Measurements from ENCODE around the gene ZFAND2B. TPM values are rescaled to one million over a fixed set of nuclear protein-coding genes. Genes with fewer than 3 reads are reported as not detected.

The ZFAND2B gene
- polyA plus RNA-seq, 1 donor (not counting 4 experiments of a cell fraction or from before 2014, with no cell fraction given) = 23.2 TPM

DNA sequence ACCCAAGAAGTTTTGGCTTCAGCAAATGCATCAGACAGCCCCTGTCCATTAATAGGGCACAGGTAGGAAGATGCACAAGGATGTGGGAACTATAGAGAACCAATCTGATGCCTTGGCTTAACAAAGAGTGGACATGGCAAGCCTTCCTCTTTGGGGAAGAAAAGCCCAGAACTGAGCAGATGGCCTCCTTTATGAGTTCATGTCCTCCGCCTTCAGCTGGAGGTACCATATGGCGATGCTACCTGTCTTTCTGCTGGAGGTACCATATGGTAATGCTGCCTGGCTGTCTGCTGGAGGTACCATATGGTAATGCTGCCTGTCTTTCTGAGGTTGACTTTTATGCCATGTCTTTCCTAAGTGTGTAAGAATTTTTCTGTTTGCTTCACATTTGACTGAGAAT is 22.5 kb upstream of the ZFAND2B start:
- dilution Hi-C loops (cut with MboI; ENCODE audit: extremely low pct_ligation_motif_present, low sequenced_read_pairs) = no loop called here
- no peak for DNase-seq (ENCODE audit: low read depth, low spot score)
- Histone ChIP-seq H3K9me1 (ENCODE audit: control insufficient read depth, extremely low read depth, insufficient read depth, low read length) (peaks cover 2% of the 10 kb centered on the region), H3K27ac (ENCODE audit: control insufficient read depth, insufficient read depth, low read length) (no peak overlapping the region), H3K79me2 (ENCODE audit: control insufficient read depth, insufficient read depth, low read length) (peaks cover 5% of the 10 kb centered on the region), H3K4me3 (ENCODE audit: control insufficient read depth in 2 of 3, extremely low read depth in 1 of 3, insufficient read depth in 2 of 3, low read depth in 1 of 3, low read length in 3 of 3) (no peak overlapping the region), H2AFZ (ENCODE audit: control insufficient read depth, low read length) (no peak overlapping the region), H3K4me1 (ENCODE audit: control insufficient read depth, extremely low read depth, insufficient read depth, low read length) (peaks cover 3% of the 10 kb centered on the region), H3K9me3 (ENCODE audit: control insufficient read depth, low read depth, low read length) (no peaks in the 10 kb centered on the region), H3K36me3 (ENCODE audit: control insufficient read depth in 2 of 2, extremely low read depth in 1 of 2, insufficient read depth in 2 of 2, low read length in 2 of 2) (peaks cover 21 to 29% of the 10 kb centered on the region in 2 experiments), H3K9ac (ENCODE audit: control insufficient read depth, extremely low read depth, insufficient read depth, low read length) (no peak overlapping the region), H3K4me2 (ENCODE audit: control insufficient read depth, extremely low read depth, insufficient read depth, low read depth, low read length) (no peak overlapping the region), H3K27me3 (ENCODE audit: control insufficient read depth, extremely low read depth, insufficient read depth, low read length) (no peaks in the 10 kb centered on the region), H4K20me1 (ENCODE audit: control insufficient read depth, extremely low read depth, insufficient read depth, low read length) (no peaks in the 10 kb centered on the region)
- FAIRE-seq = no peak
- TF ChIP-seq, protein P1, sequence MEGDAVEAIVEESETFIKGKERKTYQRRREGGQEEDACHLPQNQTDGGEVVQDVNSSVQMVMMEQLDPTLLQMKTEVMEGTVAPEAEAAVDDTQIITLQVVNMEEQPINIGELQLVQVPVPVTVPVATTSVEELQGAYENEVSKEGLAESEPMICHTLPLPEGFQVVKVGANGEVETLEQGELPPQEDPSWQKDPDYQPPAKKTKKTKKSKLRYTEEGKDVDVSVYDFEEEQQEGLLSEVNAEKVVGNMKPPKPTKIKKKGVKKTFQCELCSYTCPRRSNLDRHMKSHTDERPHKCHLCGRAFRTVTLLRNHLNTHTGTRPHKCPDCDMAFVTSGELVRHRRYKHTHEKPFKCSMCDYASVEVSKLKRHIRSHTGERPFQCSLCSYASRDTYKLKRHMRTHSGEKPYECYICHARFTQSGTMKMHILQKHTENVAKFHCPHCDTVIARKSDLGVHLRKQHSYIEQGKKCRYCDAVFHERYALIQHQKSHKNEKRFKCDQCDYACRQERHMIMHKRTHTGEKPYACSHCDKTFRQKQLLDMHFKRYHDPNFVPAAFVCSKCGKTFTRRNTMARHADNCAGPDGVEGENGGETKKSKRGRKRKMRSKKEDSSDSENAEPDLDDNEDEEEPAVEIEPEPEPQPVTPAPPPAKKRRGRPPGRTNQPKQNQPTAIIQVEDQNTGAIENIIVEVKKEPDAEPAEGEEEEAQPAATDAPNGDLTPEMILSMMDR (optimal IDR thresholded peaks at IDR 0.05 in 1 of 3, IDR thresholded peaks at IDR 0.05 in 1 of 3, conservative IDR thresholded peaks at IDR 0.05 in 1 of 3; ENCODE audit: extremely low read depth in 1 of 3, insufficient read depth in 2 of 3, low read length in 3 of 3) = no peak
- TF ChIP-seq EZH2 (IDR thresholded peaks at IDR 0.05; ENCODE audit: low read length) = no peak

DNA sequence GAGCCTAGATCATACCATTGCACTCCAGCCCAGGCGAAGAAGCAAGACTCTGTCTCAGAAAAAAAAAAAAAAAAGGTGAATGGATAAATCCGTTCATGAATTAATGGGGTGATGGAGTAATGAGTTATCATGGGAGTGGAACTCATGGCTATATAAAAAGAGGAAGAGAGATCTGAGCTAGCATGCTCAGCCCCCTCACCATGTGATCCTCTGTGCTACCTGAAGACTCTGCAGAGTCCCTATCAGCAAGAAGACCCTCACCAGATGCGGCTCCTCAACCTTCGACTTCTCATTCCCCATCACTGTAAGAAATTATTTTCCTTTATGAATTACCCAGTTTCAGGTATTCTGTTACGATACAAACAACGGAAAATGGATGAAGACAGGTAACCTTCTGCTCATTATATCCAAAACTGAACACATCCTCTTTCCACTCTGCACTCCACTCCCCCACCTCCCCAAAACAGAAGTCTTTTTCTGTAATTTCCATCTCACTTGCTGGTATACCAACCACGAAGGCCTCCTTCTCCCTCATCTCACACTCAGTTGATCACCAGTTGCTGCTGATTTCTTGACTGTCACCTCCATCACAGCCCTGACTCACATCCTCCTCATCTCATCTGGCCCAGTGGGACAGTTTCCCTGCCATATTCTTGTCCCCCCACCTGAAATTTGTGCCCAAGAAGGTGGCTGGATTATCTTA is 19.7 kb upstream of the ZFAND2B start:
- no peak for FAIRE-seq
- TF ChIP-seq, protein P1 (optimal IDR thresholded peaks at IDR 0.05 in 1 of 3, IDR thresholded peaks at IDR 0.05 in 1 of 3, conservative IDR thresholded peaks at IDR 0.05 in 1 of 3; ENCODE audit: extremely low read depth in 1 of 3, insufficient read depth in 2 of 3, low read length in 3 of 3) = no peak
- no peak for TF ChIP-seq EZH2 (IDR thresholded peaks at IDR 0.05; ENCODE audit: low read length)
- Histone ChIP-seq H2AFZ (ENCODE audit: control insufficient read depth, low read length) (no peak overlapping the region), H3K36me3 (ENCODE audit: control insufficient read depth in 2 of 2, extremely low read depth in 1 of 2, insufficient read depth in 2 of 2, low read length in 2 of 2) (peaks cover 2 to 21% of the 10 kb centered on the region in 2 experiments), H3K27me3 (ENCODE audit: control insufficient read depth, extremely low read depth, insufficient read depth, low read length) (no peaks in the 10 kb centered on the region), H3K4me2 (ENCODE audit: control insufficient read depth, extremely low read depth, insufficient read depth, low read depth, low read length) (no peak overlapping the region), H4K20me1 (ENCODE audit: control insufficient read depth, extremely low read depth, insufficient read depth, low read length) (no peaks in the 10 kb centered on the region), H3K9me3 (ENCODE audit: control insufficient read depth, low read depth, low read length) (no peaks in the 10 kb centered on the region), H3K9me1 (ENCODE audit: control insufficient read depth, extremely low read depth, insufficient read depth, low read length) (no peaks in the 10 kb centered on the region), H3K79me2 (ENCODE audit: control insufficient read depth, insufficient read depth, low read length) (no peaks in the 10 kb centered on the region), H3K4me3 (ENCODE audit: control insufficient read depth in 2 of 3, extremely low read depth in 1 of 3, insufficient read depth in 2 of 3, low read depth in 1 of 3, low read length in 3 of 3) (no peak overlapping the region), H3K9ac (ENCODE audit: control insufficient read depth, extremely low read depth, insufficient read depth, low read length) (no peak overlapping the region), H3K4me1 (ENCODE audit: control insufficient read depth, extremely low read depth, insufficient read depth, low read length) (no peaks in the 10 kb centered on the region), H3K27ac (ENCODE audit: control insufficient read depth, insufficient read depth, low read length) (no peak overlapping the region)
- dilution Hi-C loops (cut with MboI; ENCODE audit: extremely low pct_ligation_motif_present, low sequenced_read_pairs) = no loop called here
- DNase-seq (ENCODE audit: low read depth, low spot score) = no peak
